GM12865 (cell line): ENCODE measurements around the gene MYO10.

ENCODE experiments used
- DNase-seq: peaks from one replicate; pipeline ENCODE4 v3.0.0; 2010; ENCODE audit warnings: low read depth
- H3K4me3 ChIP-seq: 2 replicates; pipeline ENCODE4 v1.5.1; 2011; ENCODE audit warnings: mild to moderate bottlenecking, low read depth, low read length, control low read depth
- TF ChIP-seq, protein P1 (sequence below): IDR thresholded peaks from 2 replicates; pipeline ENCODE4 v1.5.1; 2011; ENCODE audit warnings: low read length, control low read depth, low read depth, inconsistent platforms; ENCODE audit not compliant: insufficient read depth; ENCODE audit errors: missing control alignments

MYO10 gene

GRCh38 chr5:16865151-16865550, 70.9 kb downstream of the MYO10 start:
- DNase-seq = no peak
- H3K4me3 ChIP-seq = no peak overlapping the region
- TF ChIP-seq, protein P1, sequence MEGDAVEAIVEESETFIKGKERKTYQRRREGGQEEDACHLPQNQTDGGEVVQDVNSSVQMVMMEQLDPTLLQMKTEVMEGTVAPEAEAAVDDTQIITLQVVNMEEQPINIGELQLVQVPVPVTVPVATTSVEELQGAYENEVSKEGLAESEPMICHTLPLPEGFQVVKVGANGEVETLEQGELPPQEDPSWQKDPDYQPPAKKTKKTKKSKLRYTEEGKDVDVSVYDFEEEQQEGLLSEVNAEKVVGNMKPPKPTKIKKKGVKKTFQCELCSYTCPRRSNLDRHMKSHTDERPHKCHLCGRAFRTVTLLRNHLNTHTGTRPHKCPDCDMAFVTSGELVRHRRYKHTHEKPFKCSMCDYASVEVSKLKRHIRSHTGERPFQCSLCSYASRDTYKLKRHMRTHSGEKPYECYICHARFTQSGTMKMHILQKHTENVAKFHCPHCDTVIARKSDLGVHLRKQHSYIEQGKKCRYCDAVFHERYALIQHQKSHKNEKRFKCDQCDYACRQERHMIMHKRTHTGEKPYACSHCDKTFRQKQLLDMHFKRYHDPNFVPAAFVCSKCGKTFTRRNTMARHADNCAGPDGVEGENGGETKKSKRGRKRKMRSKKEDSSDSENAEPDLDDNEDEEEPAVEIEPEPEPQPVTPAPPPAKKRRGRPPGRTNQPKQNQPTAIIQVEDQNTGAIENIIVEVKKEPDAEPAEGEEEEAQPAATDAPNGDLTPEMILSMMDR = no peak

GRCh38 chr5:16864631-16865131, 71.4 kb downstream of the MYO10 start:
- TF ChIP-seq, protein P1 = no peak
- no peak overlapping the region for H3K4me3 ChIP-seq
- no peak for DNase-seq

DNA sequence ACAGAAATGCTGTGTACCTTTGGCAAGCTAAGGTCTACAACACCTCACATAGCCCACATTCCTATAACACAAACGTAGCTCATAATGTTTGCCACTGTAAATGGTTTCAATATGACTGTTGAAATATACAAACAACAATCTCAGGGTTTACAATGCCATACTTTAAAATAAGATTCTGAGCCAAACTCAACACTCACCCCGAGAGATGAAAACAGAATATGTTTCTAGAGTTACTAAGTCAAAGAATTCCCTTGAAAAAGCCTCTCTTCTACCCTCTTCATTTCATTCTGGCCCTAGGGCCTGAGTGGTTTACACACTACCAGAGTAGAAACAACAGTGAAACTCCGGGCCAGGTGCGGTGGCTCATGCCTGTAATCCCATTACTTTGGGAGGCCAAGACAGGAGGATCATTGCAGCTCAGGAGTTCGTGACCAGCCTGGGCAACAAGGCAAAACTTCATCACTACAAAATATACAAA, 72.6 kb downstream of the MYO10 start:
- TF ChIP-seq, protein P1 = no peak
- no peak overlapping the region for H3K4me3 ChIP-seq
- DNase-seq = no peak

DNA sequence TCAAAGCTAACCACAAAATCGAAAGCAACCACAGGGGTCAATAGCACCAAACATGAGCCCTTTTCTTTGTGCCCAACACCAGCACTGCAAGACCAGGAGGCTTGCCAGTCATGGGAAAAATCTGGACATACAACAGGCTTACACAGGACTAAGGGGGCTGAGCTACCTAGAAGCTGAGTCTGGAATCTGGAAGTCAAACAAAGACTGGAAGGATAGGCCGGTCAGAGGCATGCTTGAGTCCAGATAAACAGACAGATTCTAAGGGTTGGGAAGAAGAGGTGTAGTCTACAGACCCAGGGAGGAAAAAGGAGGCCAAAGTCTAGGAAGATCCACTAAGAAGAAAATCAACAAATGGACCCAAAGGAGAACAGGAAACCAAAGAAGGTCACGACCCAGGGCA, 73.3 kb downstream of the MYO10 start:
- DNase-seq = no peak
- TF ChIP-seq, protein P1 = no peak
- H3K4me3 ChIP-seq = no peak overlapping the region

- H3K4me3 ChIP-seq = no peak overlapping the region
- no peak for DNase-seq
- TF ChIP-seq, protein P1 = no peak
Observed at GRCh38 chr5:16859346-16859745, 76.7 kb downstream of the MYO10 start.

DNA sequence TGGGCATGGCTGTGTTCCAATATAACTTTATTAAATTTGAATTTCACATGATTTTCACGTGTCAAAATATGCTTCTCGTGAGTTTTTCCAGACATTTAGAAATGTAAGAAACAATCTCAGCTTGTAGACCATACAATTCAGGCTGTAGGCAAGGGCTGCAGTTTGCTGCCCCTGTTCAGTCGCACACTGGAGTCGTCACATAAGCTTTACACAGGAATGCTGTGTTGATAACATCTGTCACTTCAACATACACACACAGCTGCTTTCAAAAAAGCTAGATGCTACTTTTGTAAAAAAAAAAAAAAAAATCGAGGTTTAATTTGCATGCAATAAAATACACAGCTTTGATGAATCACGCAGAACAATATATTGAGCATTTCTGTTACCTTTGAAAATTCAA, 77.9 kb downstream of the MYO10 start:
- TF ChIP-seq, protein P1 = no peak
- no peak overlapping the region for H3K4me3 ChIP-seq
- DNase-seq = no peak

- no peak overlapping the region for H3K4me3 ChIP-seq
- no peak for DNase-seq
- TF ChIP-seq, protein P1 = no peak
Observed at GRCh38 chr5:16857635-16858034, 78.5 kb downstream of the MYO10 start.
